GM21360 (cell line): Measurements from ENCODE around the gene GALNT7.
"Not testable (repeated sequence)": the region's sequence is repeated elsewhere in the genome, so short reads cannot be mapped to it uniquely, and the experiment has no call there.

Source experiments
- ATAC-seq: cut with Tn5 transposase; IDR thresholded peaks from one replicate; pipeline ENCODE4 v1.9.1; 2021; ENCODE audit warnings: mild to moderate bottlenecking, moderate library complexity; ENCODE audit not compliant: unreplicated experiment

Gene GALNT7

DNA sequence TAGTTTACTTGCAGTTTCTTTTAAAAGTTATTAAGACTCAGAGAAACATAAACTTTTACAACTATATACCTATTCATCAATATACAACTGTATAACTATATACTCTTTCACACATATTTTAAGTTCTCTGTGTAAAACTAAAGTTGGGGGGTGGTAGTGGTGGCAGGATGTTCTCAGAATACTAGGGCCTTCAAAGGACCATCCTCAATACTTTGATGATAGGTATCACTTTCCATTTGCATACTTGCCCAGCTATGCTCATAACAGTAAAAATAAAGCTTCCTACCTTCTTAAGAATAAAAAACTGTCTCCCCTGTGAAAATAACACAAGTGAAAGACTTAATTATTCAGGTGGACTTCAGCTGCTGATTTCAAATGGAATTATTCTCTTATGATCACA lies 2.9 kb upstream of the GALNT7 start:
- ATAC-seq = no peak

DNA sequence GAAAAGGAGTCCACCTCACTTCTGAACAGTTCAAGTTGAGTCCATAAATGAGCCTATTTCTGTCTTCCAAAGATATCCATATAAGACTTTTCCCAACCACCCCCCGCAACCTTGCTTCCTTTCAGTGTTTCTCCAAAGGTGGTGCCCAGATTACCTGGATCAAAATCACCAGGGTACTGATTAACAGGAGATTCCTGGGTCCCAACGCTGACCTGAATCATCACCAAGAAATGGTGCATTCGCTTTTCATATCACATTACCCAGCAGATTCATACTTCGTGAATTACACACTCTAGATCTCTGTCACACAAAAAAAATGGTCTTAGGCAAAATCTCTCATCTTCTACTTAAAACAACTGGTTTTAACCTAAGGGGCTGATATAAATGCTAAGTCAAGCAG lies 2.1 kb upstream of the GALNT7 start:
- no peak for ATAC-seq

DNA sequence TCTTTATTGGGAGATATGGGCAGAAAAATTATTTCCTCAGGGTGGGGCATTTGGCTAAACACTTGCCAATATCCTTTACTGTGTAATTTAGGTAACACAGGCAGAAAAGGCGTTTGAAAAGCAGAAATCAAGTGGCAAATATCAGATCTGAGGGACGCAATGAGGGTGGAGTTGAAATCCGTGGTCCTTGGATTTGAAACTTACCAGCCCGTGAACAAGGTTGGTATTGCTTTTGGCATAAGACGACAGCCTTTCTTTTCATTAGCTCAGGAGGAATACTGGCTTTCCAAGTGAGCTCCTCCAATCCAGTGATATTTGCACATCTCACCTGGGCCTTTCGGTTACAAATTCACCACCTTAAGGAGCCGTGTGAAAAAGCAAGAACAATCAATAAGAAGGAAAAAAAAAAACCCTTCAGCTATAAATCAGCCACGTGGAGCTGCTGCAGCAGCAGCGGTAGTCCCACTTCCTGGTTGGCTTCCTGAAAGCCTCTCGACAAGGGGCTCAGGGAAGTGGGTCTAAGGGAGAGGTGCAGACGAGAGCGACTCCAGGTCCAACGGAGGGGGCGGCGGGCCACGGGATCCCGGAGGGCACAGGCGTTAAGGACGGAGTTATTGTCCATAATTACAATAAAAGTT lies 734 bp upstream of the GALNT7 start:
- peak; percentile 15 for ATAC-seq

DNA sequence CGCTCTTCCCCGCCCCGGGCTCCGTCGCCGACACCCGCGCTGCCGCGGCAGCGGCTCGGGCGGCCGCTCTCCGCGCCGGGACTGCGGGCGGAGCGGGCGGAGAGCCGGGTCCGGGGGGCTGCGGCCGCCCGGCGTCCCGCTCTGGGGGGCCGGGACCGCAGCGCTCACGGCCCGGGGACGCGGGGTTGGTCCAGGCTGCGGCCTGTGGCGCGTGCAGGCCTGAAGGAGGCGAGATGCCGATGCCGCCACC lies 492 bp downstream of the GALNT7 start:
- no peak for ATAC-seq

DNA sequence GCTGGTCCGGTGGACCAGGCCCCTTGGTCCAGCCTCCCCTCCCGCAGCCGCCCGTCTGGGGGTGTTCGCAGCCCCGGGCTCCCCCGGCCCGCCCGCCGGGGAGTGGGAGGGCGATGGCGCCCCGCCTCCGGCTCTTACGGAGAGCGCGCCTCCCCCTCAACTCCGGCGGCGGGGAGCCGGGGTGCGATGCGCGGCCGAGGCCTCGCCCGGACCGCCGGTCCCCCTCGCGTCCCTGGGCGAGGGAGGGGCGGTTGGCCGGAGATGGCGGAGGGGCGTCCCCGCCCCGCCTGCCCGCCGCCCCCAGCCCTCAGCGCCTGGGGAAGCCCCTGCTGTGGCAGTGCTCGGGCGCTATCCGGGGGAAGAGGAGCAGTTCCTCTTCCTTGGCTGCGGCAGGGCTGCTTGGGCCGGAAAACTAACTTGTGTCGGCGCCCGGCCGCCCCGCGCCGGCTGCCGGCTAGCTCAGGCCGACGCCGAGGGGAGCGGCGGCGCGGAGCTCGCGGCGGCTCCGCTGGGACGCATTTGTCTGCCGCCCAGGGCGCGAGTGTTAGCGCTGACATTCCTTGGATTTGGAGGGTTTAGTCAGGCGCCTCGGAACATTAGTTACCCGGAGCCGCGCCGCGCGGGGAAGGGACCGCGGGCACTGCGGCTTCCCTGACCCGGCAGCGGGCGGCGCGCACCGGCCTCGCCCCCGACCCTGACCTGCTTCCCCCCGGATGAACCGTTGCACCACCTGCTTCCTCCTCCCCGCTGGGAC lies 994 bp downstream of the GALNT7 start:
- ATAC-seq = peak; percentile 61

DNA sequence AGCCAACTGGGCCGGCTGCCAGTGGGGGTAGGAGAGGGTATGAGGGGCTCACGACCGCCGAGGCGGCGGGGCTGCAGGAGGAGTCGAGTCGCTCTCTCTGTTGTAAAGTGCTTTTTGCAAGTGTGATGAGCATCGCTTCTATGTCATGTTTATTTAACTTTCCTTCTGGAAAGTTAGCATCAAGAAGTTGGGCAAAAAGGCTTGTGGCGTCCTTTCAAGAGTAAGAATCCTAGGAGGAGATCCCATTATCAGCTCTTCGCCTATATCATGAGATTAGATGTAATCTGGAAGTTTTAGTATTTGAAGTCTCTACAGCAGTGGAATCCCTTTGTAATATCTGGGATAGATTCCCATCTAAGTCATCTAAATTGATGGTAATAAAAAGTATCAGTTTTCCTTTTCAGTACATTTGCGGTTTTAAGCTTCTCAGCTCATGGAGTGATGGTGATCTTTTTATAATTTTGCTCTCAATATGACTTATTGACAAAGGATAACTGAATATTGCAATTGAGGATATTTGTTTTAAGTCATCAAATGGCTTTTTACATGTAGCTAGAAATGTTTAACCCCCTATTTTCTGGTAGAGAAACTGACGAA lies 1.7 kb downstream of the GALNT7 start:
- ATAC-seq = no peak

DNA sequence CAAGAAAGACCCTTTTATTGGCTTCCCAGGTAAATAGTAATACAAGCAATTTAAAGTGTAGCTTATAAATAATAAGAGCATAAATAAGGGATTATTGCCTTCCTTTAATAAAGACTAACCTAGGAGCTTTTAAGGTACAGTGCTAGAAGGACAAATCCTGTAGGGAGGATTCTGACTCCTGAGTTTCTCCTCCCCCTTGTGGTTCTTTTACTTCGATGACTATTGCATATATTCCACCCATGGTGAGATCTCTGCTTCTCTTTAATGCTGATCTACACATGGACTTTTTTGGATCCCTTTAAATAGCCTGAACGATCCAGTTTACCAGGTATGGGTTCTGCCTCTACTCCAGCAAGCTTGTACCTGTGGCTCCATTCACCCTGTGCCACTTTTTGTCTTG lies 2.5 kb downstream of the GALNT7 start:
- ATAC-seq = no peak

DNA sequence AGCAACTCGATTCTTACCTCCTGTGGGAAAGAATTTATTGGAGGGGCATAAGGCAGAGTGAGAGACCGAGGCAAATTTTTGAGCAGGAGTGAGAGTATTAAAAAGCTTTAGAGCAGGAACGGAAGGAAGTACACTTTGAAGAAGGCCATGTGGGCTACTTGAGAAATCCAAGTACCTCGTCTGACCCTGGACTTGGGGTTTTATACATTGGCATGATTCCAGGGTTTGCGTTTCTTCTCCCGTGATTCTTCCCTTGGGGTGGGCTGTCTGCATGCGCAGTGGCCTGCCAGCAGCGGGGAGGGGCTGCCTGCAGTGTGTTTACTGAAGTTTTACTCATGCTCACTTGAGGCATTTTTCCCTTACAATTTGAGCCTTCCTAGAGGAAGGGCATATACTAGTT lies 3.4 kb downstream of the GALNT7 start:
- no peak for ATAC-seq

DNA sequence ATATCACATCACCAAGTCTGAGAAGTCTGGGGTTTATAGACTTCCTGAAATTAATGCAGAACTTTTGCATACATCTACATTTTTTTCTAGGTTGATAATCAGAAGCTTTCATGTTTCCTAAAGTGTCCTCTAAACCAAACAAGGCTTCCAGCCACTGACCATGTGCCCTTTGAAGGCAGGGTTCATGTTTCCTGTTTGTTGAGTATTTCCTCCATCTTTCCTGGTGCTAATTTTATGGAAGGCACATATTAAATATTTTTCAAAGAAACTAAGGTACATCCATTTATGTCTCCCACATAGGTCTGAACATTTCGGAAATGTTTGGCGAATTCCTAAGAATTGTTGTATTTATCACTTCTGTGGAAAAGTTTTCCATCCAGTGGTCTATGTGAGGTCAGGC lies 5.6 kb downstream of the GALNT7 start:
- ATAC-seq = no peak

DNA sequence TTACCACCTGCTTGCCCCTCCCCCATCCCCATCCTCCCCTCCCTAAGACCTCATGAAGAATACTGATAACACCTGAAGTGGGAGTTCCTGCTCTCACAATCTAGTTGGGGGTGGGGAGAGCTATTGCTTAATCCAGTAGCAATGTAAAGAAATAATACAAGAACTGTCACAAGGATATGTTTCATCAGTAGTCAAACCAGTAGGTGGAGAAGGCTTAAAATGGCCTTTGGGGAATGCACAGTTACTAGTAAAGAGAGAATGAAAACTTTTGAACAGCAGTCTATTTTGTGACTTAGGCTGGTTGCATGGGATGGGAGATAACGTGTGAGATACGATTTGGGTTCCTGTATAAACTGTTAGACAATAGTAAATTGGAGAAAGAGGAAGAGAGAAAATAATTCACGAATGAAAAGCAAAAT lies 6.0 kb downstream of the GALNT7 start:
- ATAC-seq = no peak

DNA sequence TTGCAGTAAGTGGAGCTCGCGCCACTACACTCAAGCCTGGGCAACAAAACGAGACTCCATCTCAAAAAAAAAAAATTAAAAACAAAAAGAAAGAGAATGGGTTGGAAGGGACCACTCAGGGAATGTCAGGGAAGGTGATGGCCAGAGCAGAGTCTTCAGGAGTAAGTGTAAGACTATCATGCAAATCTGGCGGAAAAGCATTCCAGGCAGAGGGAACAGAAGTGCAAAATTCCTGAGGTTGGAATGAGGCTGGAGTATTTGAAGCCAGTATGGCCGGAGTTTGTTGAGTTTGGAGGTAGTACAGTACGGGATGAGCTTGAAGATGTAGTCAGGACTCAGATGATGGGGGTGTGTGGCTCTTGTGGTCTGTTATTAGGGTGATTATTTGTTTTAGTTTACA lies 7.4 kb downstream of the GALNT7 start:
- ATAC-seq = no peak

DNA sequence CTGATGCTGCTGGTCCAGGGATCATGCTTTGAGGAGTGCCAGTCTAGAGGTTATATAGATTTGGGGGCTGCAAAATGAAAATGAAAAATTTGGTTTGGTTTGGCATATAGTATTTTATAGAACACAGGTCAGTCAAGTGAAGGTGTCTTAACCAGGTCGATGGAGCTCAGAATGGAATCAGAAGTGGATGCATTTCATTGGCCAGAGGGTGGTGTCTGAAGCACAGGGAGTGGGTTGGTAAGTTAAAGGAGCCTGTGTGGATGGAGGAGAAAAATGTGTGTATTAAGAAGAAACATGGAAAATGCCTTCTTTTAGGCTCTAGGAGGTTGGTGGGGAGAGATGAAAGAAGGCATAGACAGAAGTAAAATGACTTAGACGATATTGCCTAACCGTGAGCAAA lies 8.6 kb downstream of the GALNT7 start:
- no peak for ATAC-seq

DNA sequence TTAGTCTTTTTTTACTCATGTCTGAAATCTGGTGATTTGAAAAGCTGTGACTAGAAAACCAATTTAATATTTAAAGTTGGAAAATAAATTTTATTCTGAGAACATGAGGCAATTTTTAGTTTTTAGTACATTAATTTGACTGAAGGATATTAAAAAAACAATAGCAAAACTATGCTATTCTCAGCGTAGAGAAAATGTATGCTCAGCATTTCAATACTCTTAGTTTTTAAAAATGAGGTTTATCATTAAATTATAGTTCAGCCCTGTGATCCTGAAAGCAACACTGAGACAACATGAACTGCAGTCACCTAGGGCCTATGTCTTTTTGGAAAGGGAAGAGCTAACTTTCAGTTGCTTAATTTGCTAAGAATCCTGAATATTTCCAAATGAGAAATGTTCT lies 9.5 kb downstream of the GALNT7 start:
- no peak for ATAC-seq

DNA sequence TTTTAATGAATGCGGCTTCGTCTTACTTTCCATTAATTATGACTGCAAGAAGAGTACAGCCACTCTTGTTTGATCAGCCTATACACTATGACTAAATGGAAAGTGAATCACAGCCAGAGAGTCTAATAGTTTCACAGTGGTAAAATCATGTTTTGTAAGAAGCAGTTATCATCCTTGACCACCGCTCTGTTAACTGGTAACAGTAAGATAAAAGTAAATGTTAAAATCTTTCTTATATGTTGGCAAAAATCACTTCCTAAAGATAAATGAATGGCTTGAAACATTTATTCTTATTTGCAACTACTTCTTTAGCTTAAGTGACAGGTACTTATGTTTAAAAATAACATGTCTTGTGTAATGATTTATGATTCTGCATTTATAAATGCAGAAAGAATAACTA lies 13.2 kb downstream of the GALNT7 start:
- no peak for ATAC-seq

DNA sequence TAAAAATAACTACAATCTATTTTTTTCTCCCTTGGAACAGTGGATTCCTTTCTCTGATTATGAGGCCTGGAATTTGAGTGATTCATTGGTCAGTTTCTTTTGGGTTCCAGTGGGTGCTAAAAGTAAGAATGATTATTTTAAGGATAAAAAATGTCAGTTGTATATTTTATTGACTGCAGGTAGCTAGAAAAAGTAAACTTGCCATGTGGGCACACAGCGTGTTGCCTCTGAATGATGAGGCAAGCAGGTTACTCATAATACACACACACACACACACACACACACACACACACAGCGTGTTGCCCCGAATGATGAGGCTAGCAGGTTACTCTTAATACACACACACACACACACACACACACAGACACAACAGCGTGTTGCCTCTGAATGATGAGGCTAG lies 13.8 kb downstream of the GALNT7 start:
- ATAC-seq = no peak

DNA sequence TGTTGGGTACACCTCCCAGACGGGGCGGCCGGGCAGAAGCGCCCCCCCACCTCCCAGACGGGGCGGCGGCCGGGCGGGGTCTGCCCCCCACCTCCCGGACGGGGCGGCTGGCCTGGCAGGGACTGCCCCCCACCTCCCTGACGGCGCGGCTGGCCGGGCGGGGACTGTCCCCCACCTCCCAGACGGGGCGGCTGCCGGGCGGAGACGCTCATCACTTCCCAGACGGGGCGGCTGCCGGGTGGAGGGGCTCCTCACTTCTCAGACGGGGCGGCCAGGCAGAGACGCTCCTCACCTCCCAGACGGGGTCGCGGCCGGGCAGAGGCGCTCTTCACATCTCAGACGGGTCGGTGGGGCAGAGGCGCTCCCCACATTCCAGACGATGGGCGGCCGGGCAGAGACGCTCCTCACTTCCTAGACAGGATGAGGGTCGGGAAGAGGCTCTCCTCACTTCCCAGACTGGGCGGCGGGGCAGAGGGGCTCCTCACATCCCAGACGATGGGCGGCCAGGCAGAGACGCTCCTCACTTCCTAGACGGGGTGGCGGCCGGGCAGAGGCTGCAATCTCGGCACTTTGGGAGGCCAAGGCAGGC lies 15.1 kb downstream of the GALNT7 start:
- not testable (repeated sequence) for ATAC-seq

DNA sequence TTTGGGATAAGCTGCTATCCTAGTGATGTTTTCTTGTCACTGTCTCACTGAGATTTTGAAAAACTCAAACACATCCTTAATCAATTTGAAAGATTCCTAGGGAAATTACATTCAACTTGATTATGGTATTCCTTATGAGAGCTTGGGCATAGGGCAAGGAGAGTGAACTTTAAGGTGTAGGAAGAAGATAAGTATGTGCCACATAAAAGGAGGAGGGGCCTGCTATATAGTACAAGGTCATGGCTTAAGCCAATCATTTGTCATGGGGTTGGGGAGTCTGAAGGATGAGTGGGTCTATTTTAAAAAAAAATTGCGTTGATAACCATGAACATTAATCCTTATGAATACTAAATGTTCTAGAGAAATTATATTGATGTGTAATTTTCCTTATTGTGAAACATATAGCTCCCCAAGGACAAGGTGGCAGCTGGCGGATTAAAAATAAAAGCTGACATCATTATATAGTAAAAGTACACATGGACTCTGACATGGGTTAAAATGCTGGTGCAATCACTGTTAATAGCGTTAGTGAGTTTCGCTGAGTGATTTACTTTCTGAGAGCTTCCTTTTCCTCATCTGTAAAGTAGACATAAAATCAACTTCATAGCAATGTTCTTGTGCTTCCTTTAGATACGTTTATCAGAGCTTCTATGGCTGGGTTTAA lies 17.4 kb downstream of the GALNT7 start:
- ATAC-seq = no peak

DNA sequence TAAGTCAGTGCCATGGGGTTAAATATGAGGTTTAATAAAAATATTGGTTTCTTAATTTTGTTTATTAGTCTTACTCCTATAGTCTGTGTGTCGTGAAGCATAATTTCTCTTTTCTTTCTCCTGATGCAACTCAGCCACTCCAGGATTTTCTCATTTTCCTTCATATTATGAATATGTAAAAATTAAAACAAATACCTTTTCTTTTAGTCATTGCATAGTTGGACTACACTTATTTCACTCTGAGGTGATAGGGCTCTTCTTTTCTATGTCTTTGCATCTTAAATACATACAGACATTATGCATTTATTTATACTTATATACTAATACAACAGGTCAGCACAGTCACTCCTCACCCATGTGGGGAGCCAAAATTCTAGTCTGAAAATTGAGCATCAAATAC lies 19.1 kb downstream of the GALNT7 start:
- no peak for ATAC-seq

DNA sequence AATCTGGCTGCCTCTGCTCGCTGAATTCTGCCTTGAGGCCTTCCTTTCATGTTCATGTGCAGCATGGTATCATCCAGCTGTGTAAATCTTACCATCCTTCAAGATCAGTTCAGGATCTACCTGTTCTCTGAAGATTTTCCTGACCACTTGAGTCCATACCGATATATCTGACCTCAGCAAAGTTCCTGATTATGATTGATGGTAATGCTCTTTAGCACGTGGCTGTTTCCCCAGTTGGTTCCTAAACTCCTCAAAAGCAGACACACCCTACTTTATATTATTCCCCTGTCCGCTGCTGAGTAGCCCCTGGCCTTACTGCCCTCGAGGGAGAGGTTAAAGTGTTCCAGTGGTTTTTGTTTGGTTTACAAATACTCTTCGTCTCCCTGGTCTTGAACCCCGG lies 20.0 kb downstream of the GALNT7 start:
- ATAC-seq = no peak

DNA sequence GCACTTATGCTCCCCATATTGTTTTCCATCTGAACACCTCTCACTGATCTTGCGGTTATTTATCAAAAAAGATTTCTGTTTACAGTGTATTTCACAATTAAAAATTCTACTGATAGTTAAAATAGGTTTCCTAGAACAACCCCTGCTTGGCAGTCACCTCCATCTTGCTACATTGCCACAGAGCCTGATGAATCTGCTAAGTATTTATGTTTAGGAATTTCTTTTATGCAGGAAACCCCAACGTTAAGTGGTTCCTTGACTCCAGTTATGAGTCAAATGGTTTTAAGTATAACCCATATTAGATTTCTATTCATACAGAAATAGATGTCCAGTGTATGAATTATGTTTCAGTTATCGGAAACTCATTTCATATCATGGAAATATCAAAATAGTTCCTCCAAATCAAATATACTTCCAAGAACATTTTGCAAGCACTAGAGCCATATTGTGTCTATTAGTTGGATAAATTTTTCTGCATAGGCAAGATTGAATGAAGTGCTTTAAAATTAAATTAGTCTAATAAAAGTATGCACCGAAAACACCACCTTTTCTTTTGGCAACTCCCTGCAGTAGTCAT lies 20.6 kb downstream of the GALNT7 start:
- no peak for ATAC-seq

DNA sequence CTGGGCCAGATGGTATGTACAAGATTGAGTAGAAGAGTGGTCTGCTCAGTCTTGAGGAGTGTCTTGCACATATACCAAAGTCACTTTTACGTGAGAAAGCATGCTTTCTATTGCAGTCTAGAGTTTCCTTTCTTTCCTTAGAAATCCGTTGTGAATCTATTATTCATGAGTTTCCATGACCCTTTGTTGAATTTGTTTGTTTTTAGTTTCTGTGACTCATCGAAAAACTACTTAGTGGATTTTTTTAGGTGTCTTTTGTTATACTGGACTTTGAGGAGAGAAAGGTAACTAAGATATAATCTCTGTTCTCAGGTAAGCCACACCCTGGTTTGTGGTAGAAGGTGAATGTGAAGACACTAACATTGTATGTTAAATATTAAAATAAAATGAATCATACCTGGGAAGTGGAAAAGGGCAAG lies 23.0 kb downstream of the GALNT7 start:
- no peak for ATAC-seq
